HG02642 (cell line): ENCODE measurements around the gene POU1F1.
"Not testable (repeated sequence)": the region's sequence is repeated elsewhere in the genome, so short reads cannot be mapped to it uniquely, and the experiment has no call there.

Experiments
- ATAC-seq: cut with Tn5 transposase; IDR thresholded peaks from one replicate; pipeline ENCODE4 v1.9.1; 2021; ENCODE audit warnings: mild to moderate bottlenecking; ENCODE audit not compliant: unreplicated experiment, poor library complexity

POU1F1 gene

GRCh38 chr3:87260270-87260669, 16.1 kb downstream of the POU1F1 start:
- peak; percentile 86 for ATAC-seq

GRCh38 chr3:87250009-87250408, 26.4 kb downstream of the POU1F1 start:
- ATAC-seq, result no peak

GRCh38 chr3:87248831-87249230, 27.6 kb downstream of the POU1F1 start:
- no peak for ATAC-seq

- ATAC-seq, result not testable (repeated sequence)
Observed at GRCh38 chr3:87248231-87248630, 28.2 kb downstream of the POU1F1 start.

GRCh38 chr3:87247430-87247773, 29.0 kb downstream of the POU1F1 start:
- ATAC-seq, result no peak

GRCh38 chr3:87246662-87247429, 29.5 kb downstream of the POU1F1 start:
- no peak for ATAC-seq

GRCh38 chr3:87236093-87236492, 40.3 kb downstream of the POU1F1 start:
- ATAC-seq, result no peak

- no peak for ATAC-seq
Observed at GRCh38 chr3:87233805-87234204, 42.6 kb downstream of the POU1F1 start.

GRCh38 chr3:87229113-87229512, 47.3 kb downstream of the POU1F1 start:
- no peak for ATAC-seq

- ATAC-seq, result no peak
Observed at GRCh38 chr3:87228316-87228715, 48.1 kb downstream of the POU1F1 start.

- ATAC-seq, result peak; percentile 4
Observed at GRCh38 chr3:87227835-87228144, 48.6 kb downstream of the POU1F1 start.

GRCh38 chr3:87227104-87227834, 49.1 kb downstream of the POU1F1 start, which contains the start of gene CHMP2B:
Gene CHMP2B, plus strand, starts transcription at chr3:87227309. Its CDS starts 214 bp downstream, at chr3:87227523.
- peak; percentile 98 for ATAC-seq

- no peak for ATAC-seq
Observed at GRCh38 chr3:87225659-87226058, 50.7 kb downstream of the POU1F1 start.

- ATAC-seq, result no peak
Observed at GRCh38 chr3:87219611-87220010, 56.8 kb downstream of the POU1F1 start.

- no peak for ATAC-seq
Observed at GRCh38 chr3:87218560-87218959, 57.8 kb downstream of the POU1F1 start.
